ENCODE data around the gene KCNMB1.

DNA sequence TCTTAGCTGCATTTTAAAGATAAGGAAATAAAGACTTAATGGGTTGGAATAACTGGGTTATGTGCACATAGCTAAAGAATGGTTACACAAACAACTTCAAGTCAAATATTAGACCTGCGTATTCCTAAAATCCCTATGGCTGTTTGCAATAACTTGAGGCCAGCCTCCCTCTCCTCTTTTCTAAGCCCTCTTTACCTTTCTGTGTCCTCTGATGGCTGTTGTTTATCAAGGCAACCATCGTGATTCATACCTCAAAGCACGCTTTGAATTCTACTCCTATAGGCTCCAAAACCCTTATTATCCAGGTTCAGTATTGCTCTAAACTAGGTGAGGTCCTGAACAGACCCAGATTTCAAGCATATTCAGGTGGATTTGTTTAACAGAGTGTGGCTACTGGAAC, 46.0 kb downstream of the KCNMB1 start:
- TF ChIP-seq CTCF (conservative IDR thresholded peaks at IDR 0.05; ENCODE audit: low read depth, low read length) (no peak), EZH2 (IDR thresholded peaks at IDR 0.05; ENCODE audit: low read length, unreplicated experiment) (no peak)

Measured in PC-3 (cell line).